NOMO-1 treated with DMSO at 0.1 percent for 48 hours (cell line): ENCODE measurements around the gene CDH11.

Experiments
- DNase-seq: peaks from one replicate; lab custom pipeline; 2025; ENCODE audit not compliant: unreplicated experiment; lab: John Stamatoyannopoulos, UW

CDH11 gene

DNA sequence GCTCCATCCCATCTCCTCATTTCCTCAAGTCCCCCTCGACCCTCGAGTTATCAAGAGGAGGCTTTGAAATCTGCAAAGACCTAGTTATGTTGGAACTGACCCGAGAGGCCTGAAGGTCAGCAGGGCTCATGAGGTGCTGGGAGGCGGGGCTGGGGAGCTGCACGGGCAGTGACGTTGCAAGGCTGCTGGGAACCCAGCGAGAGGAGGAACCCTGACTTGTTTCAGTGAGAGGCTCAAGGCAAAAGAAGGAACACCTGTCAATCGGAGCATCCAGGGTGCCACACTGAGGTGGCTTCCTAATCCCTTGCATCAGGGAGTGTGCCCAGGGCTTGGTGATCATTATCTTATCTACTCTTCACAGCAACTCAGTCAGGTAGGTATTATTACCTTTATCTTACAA, 86.9 kb downstream of the CDH11 start:
- DNase-seq = no peak

DNA sequence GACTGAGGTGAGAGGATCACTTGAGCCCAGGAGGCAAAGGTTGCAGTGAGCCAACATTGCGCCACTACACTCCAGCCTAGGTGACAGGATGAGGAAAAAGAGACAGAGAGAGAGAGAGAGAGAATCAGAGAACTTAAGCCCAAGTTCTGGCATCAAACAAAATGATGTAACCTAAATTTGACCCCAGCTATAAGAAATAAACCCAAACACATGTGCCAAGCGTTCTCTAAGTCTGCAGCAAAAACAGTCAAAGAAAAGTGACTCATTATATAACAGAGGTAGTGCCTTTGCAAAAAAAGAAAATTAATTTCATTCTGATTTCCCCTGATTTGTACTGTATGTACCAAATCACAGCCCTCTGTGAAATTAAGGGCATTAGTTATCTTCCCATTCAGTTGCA, 89.5 kb downstream of the CDH11 start:
- no peak for DNase-seq

DNA sequence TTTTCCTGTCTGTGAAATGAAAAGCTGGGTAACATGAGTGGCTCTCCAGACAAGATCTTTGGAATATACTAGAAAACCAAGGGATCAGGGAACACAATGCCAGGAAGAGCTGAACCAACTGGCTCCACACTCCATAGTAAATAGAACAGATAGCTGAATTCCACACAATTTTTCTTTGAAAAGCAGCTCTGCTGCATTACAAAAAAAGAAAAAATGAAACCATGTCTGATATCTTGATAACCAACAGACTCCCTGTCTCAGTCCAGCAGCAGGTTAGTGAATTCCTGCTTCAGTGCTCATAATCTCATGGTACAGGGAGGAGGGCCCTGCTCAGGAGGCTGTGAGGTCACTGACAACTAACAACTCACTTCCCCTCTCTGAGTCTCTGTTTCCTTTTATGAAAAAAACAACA, 97.1 kb downstream of the CDH11 start:
- no peak for DNase-seq

DNA sequence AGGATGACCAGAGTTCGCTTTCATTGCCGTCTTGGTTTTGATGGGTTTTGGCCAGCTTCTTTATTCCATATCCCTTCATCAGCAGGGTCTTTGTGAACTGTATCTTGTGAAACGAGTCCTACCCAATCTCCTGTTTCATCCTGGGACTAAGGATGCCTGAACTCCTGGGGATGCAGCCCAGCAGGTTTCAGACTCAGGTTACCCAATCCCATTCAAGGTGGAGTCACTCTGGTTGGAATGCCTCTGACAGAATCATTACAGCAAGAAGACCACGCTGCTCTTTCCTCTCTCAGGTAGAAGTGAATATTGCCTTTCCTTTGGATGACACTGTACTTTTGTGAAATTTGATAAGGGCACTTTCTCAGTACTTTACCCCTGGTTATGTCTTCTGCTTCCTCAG, 98.1 kb downstream of the CDH11 start:
- DNase-seq = no peak

DNA sequence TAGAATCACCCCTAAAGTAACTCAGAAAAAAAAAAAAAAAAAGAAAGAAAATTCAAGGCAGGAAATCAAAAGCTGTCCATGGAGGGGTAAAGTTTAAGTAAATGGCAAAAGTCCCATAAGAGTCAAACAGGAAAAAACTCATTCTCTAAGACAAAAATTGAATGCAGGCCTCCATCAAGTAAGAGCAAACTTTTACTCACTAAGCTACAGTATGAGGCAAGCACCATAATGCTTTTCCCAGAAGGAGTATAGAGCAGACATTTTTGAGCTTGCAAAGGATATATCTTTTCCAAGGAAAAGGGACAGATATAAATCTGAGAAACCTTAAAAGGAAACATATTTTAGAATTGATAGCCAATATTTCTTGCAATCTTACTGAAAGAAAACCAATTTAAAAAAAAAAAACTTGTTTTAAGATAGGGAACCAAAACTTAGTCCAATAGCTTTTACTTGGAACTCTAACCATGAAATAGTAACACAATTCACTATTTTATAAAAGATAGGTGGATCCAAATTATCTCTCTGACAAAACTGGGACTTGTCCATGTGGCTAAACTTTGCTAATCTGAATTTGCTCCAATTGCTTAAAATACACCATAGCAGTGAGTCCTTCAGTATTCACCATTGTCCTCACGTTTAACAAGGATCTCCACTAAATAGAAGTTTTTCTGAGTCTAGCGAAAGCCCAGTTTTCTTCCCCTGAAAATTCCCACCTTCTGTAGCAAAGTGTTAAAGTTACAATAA, 99.8 kb downstream of the CDH11 start:
- DNase-seq = no peak

DNA sequence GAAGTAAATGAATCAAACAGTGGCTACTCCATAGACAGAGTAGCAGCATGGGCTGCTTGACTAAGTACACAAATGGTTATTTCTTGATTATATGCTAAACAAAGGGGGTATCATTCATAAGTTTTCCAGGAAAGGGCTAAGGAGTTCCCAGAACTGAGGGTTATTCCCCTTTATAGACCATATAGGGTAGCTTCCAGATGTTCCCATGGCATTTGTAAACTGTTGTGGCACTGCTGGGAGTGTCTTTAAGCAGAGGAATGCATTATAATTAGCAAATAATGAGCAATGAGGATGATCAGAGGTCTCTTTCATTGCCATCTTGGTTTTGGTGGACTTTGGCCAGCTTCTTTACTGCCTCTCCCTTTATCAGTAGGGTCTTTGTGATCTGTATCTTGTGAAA, 105.1 kb downstream of the CDH11 start:
- no peak for DNase-seq

DNA sequence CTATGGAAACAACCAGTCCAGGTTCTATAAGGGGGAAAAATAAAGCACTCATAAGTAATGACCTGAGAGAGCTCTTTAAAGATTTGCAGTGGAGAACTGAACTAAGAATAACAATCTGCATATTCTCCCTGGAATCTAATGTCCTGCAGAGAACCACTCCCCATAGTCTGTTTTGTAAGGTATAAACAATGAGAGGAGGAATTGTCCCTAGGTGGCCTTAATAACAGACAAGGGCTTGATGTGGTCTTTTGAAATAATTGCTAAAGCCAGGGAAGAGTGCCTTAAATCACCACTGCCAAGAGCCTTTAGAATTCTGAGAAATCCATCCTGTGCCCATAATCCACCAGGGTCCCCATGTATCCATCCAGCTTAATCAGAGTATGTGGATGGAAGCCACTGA, 106.3 kb downstream of the CDH11 start:
- DNase-seq = no peak

DNA sequence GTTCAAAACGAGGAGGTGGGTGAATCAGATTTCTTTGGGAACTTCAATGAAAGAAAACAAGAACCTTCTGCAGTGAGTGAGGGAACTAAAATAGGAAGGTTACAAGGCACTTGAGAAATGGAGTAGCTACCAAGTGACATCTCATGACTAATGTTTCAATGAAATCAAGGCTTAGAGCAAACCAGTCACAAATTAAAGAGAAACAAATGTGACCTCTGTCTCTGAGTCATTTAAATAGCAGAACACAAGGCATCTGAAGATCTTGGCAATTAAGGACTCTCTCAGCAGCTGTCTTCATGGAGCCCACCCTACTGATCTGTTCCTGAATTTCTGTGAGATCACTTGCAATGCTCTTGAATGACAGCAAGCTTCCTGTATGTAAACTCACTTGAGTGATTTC, 109.5 kb downstream of the CDH11 start:
- no peak for DNase-seq

DNA sequence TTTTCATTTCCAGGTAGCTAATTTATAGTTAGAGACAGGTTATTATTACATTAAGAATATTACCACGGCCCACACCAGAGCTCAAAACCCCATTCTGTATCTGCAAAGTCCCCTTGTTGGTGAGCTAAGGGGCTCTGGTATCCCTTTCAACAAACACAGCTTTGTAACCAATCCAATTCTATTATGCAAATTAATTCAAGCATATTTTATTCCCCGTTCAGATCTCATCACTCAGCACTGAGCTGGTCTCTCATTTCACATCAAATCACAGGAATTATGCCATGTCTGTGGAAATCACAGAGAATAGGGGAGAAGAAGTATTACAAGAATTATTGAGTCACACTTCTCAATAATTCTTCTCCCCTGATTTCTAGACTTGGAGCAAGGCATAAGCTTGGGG, 111.7 kb downstream of the CDH11 start:
- DNase-seq = no peak

DNA sequence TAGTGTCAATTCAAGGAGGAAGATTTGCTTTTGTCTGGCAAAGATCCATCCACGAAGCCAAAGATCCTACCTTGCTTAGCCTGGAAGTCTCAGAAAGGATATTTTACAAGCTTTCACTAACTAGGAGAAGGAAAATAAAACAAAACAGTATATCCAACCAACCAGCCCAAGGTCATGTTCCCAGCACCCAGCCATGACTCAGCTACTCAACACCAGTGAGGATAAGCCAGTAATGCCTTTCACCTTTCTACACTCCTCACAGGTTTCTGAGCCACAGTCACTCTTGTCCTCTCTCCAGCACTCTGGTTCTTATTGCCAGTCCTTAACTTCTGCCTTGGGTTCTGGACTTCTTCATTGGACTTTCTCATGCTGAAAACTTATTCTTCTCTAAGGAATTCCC, 116.2 kb downstream of the CDH11 start:
- DNase-seq = no peak

DNA sequence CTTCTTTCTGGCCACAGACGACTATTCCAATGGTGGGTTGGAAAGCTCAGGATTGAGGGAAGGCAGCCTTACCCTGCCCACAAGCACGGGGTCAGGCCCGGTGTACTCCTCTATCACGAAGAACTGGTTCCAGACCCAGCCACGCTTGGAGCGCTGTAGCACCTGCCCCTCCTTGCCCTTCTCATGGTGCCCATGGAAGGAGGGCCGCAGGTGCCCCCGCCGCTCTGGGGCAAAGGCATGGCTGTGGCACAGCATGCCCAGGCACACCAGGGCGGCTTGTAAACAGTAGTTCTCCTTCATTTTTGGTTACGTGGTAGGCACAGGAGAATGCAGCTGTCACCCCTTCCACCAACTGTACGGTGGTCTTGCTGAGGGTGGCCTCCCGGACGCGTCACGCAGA, 117.3 kb downstream of the CDH11 start:
- DNase-seq = no peak

DNA sequence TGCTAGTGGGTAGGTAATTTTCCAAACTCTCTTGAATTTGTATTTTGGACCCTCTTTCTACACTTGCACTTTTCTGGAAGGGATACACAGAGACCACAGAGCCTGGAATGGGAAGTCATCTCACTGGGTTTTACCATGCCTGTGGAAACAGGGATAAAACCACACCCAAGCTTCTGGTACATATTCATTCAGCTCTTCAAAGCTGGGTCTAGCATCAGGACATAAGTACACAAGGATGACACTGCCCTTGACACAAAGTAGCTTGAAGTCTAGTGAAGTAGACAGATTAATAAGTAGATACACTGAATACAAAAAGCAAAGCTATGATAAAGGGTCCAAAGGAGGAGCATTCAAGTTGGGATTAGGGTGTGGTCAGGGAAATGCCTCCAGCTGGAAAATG, 118.2 kb downstream of the CDH11 start:
- DNase-seq = no peak

DNA sequence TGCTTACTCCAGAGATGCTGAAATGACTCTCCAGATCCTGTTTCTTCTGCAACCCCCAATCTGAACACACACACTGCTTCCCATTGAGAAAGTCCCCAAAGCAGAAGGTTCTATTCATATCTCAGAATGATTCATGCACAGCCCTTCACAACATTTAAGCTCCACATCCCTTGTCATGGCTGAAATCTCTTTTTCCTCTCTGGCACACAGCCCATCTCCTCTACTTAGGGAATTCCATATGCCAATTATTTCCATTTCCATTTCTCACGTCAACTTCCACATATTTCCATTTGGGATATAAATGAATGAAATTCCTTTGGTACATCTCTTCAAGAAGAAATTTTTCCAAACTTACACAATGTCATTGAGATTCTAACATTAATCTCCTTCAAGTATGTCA, 119.6 kb downstream of the CDH11 start:
- no peak for DNase-seq

DNA sequence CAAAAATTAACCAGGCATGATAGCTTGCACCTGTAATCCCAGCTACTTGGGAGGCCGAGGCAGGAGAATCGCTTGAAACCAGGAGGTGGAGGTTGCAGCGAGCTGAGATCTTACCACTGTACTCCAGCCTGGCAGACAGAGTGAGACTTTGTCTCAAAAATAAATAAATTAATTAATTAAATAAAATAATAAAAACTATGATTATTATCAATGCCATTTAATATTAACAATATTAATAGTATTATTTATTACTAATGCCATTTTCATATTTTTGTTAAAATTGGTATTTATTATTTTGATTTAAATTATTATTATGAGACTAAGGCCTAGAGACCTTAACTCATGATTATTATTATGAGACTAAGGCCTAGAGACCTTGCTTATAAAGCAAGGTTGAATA, 121.2 kb downstream of the CDH11 start:
- DNase-seq = no peak

DNA sequence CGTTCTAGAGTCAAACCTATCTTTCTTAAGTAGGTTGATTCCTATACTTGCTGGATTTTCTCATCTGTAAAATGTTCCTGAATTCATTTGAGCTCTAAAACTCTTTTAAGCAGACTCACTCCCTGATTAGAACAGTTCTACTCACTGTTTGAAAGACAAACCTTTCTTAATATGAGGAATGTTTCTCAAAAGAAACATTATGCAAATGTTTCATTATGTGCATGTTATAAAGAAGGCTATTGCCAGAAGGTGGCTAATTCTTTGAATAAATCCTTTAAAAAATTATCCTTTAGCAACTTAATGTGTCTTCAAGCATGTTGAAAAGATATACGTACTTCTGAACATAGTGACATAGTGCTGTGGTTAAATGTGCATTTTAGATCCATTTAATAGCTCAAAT, 124.1 kb downstream of the CDH11 start:
- DNase-seq = no peak

DNA sequence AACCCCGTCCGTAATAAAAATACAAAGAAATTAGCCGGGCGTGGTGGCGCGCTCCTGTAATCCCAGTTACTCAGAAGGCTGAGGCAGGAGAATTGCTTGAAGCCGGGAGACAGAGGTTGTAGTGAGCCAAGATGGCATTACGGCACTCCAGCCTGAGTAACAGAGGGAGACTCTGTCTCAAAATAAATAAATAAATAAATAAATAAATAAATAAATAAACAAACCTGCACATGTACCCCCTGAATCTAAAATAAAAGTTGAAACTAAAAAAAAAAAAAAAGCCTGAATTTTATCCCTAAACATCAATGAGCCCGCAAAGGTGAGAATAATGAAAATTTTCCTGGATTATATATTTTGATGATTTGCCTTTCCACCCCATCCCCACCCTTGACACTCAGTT, 124.7 kb downstream of the CDH11 start:
- DNase-seq = no peak

DNA sequence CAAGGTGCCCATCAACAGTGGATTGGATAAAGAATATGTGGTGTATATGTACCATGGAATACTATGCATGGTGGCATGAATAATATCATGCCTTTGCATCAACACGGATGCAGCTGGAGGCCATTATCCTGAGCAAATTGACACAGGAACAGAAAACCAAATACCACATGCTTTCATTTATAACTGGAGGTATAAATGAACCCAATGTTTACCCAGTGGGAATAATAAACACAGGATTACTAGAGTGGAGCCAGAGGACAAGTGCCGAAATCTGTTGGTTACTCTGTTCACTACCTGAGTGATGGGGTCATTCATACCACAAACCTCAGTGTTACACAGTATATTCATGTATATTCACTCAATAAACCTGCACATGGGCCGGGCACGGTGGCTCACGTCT, 125.2 kb downstream of the CDH11 start:
- no peak for DNase-seq

DNA sequence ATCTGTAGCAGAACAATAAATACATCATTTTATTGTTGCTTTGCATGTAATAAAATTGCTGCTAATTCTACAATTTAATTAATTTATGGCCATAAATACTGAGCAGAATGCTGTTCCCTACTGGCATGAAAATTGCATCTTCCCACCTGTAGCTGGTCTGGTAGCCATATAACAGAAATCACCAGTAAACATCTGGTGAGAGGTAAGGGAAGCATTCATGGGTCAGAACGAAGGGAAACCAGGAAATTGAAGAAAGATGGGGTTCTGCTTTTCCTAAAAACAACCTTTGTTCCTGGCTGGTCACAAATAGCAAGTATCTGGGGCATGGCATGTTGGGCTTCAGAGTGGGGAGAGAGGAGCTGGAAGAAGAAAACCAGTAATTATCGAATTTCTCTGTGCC, 128.4 kb downstream of the CDH11 start:
- no peak for DNase-seq

DNA sequence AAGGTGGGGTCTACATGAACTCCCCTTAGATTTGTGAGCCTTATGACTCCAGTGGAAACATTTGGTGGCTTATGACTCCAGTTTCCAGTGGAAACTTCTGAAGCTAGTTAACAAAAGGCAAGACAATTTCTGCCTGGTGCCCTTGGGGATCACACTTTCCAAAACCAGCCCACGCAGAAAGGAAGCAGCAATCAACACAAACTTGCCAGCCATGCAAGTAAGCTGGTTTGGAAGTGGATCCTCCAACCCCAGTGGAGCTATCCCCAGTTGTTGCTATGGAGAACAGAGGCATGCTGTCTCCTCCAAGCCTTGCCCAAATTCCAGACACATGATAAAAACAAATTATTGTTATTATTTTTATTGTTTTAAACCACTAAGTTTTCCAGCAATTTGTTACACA, 130.9 kb downstream of the CDH11 start:
- no peak for DNase-seq

DNA sequence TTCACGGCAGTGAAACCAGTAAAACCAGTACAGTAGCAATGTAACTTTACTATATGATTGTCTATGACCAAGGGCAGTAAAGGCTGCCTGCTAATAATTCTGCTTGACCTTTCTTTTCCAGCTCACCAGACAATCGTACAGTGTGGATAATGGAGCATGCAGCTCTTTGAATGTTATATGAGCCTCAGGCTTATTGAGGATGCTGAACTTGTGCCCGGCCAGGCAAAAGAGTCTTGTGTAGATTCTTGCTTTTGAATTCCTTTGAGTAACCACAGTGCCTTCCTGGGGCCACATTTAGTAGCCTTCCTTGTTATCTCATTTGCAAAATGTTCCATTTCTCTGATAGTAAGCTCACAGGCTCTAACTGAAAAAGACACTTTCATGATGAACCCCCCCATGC, 131.8 kb downstream of the CDH11 start:
- DNase-seq = no peak

DNA sequence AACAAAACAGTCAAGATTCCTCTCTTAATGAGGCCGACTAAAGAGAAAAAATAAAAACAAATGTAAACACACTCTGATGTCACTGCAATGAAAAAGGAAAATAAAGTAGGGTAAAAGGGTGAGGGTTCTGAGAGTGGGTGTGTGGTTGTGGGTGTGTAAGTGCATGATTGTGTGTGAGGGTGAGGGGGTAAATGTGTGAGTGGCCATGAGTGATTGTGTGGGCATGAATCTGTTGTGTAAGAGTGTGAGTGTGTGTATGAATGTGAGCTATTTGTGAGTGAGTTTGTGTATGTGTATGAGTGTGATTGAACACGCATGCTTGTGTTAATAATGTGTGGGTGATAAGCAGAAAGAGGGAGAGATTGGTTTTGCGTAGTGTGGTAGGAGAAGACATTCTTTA, 132.8 kb downstream of the CDH11 start:
- DNase-seq = no peak

DNA sequence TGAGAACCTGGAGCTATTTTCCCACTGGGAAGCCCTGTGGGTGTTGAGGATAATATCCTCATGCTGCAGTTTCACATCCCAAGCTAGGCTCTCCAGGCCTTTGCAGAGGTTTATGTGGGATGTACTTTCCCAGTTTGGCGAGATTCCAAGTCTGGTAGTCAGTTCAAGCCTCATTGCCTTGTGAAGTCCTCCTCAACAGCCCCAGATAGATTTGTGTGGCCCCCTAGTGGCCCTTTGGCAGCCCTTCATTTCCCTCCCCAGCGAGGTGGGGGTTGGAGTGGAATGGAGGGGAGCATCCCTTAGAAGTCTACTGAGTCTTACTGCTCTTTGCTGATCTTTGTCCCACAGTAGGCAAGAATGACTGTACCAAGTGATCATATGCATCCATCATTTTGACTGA, 137.9 kb downstream of the CDH11 start:
- no peak for DNase-seq

DNA sequence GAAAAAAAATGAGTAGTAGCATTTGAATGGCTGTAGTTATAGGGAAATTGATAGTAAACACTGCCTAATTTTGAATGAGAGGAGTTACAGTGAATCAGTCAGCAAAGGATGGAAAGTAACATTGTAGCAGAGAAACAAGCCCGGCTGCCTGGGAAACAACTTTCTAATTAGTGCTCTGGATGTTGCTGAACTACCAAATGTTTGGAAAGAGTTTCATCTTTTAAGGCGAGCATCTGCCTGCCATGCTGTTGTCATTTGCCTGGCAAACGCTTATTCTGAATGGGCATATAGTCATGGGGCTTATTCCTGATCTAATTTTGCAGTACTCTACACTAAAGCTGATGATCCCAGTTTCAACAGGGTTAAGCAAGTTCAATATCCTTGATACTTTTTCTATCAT, 138.6 kb downstream of the CDH11 start:
- DNase-seq = no peak

DNA sequence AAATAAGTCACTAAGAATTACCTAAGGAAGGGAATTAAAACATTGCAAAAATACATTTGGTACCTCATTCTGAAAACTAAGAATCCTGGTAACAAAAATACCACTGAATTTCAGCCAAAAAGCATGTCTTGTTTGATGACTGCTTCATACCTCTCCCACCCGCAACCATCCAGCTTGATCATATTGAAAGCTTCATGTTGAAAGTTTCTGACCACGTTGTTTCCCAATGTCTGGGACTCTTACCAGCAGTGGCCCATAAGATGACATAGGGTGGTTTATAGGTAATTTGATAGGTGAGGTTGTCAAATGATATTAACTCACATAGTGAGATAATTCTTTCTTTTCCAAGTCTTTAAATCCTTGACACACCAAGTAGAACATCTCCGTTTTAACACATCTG, 139.3 kb downstream of the CDH11 start:
- no peak for DNase-seq
